ENCODE data around the gene MGST1.
"Not testable (repeated sequence)": the region's sequence is repeated elsewhere in the genome, so short reads cannot be mapped to it uniquely, and the experiment has no call there.

The MGST1 gene

GRCh38 chr12:16350682-16351081 is 3.2 kb downstream of the MGST1 start:
- in situ Hi-C loops (cut with HindIII; ENCODE audit: low sequenced_read_pairs), result loop anchor here (25.0 kb wide), 1 partner anchor 188 kb away; no protein-coding TSS in a partner anchor

GRCh38 chr12:16352481-16352880 is 5.0 kb downstream of the MGST1 start:
- in situ Hi-C loops (cut with HindIII; ENCODE audit: low sequenced_read_pairs), result loop anchor here (25.0 kb wide), 1 partner anchor 190 kb away; no protein-coding TSS in a partner anchor

- in situ Hi-C loops (cut with HindIII; ENCODE audit: low sequenced_read_pairs), result loop anchor here (25.0 kb wide), 1 partner anchor 197 kb away; no protein-coding TSS in a partner anchor
Measured at GRCh38 chr12:16358878-16359277, 11.4 kb downstream of the MGST1 start.

- in situ Hi-C loops (cut with HindIII; ENCODE audit: low sequenced_read_pairs), result loop anchor here (25.0 kb wide), 1 partner anchor 198 kb away; no protein-coding TSS in a partner anchor
Measured at GRCh38 chr12:16359512-16360491, 12.4 kb downstream of the MGST1 start.

- in situ Hi-C loops (cut with HindIII; ENCODE audit: low sequenced_read_pairs), result loop anchor here (25.0 kb wide), 1 partner anchor 199 kb away; no protein-coding TSS in a partner anchor
Measured at GRCh38 chr12:16361142-16361783, 13.8 kb downstream of the MGST1 start.

- in situ Hi-C loops (cut with HindIII; ENCODE audit: low sequenced_read_pairs), result loop anchor here (25.0 kb wide), 1 partner anchor 200 kb away; no protein-coding TSS in a partner anchor
Measured at GRCh38 chr12:16362550-16362949, 15.1 kb downstream of the MGST1 start.

- in situ Hi-C loops (cut with HindIII; ENCODE audit: low sequenced_read_pairs), result loop anchor here (25.0 kb wide), 1 partner anchor 207 kb away; no protein-coding TSS in a partner anchor
Measured at GRCh38 chr12:16369156-16369555, 21.7 kb downstream of the MGST1 start.

GRCh38 chr12:16370096-16370495 is 22.7 kb downstream of the MGST1 start:
- in situ Hi-C loops (cut with HindIII; ENCODE audit: low sequenced_read_pairs), result loop anchor here (25.0 kb wide), 1 partner anchor 208 kb away; no protein-coding TSS in a partner anchor

GRCh38 chr12:16382652-16383312 is 35.3 kb downstream of the MGST1 start:
- in situ Hi-C loops (cut with HindIII; ENCODE audit: low sequenced_read_pairs), result not testable (repeated sequence)

- in situ Hi-C loops (cut with HindIII; ENCODE audit: low sequenced_read_pairs), result no loop called here
Measured at GRCh38 chr12:16384732-16385131, 37.3 kb downstream of the MGST1 start.

GRCh38 chr12:16385782-16386646 is 38.6 kb downstream of the MGST1 start:
- in situ Hi-C loops (cut with HindIII; ENCODE audit: low sequenced_read_pairs), result no loop called here

- in situ Hi-C loops (cut with HindIII; ENCODE audit: low sequenced_read_pairs), result no loop called here
Measured at GRCh38 chr12:16387919-16388318, 40.5 kb downstream of the MGST1 start.

GRCh38 chr12:16389594-16389993 is 42.1 kb downstream of the MGST1 start:
- in situ Hi-C loops (cut with HindIII; ENCODE audit: low sequenced_read_pairs), result no loop called here

GRCh38 chr12:16392846-16393535 is 45.5 kb downstream of the MGST1 start:
- in situ Hi-C loops (cut with HindIII; ENCODE audit: low sequenced_read_pairs), result no loop called here

GRCh38 chr12:16399101-16399500 is 51.7 kb downstream of the MGST1 start:
- in situ Hi-C loops (cut with HindIII; ENCODE audit: low sequenced_read_pairs), result no loop called here

GRCh38 chr12:16401835-16402234 is 54.4 kb downstream of the MGST1 start:
- in situ Hi-C loops (cut with HindIII; ENCODE audit: low sequenced_read_pairs), result not testable (repeated sequence)

- in situ Hi-C loops (cut with HindIII; ENCODE audit: low sequenced_read_pairs), result no loop called here
Measured at GRCh38 chr12:16407346-16407745, 59.9 kb downstream of the MGST1 start.
